Measurements from ENCODE around the gene UTP14C.

DNA sequence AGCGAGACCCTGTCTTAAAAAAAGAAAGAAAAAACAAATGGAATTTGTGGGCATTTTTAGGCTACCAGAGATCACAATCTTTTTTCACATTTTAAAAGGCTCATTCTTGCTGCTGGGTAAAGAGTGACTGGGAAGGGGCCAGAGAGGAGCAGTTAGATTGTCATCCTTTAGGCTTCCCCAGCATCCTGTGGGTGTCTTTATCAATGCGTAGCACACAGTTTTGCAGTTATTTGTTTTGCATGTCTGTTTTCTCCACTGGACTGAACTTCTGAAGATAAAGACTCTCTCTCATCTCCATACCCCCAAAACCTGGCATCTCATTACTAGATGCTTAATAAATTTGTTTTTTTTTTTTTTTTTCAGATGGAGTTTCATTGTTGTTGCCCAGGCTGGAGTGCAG, 2.1 kb upstream of the UTP14C start:
- no peak for TF ChIP-seq EZH2 (IDR thresholded peaks at IDR 0.05; ENCODE audit: insufficient read depth, poor library complexity, severe bottlenecking)
- TF ChIP-seq EZH2phosphoT487 (IDR thresholded peaks at IDR 0.05; ENCODE audit: insufficient read depth, low read depth) = no peak
